ENCODE results near the gene NEAT1. TPM values are rescaled to one million over a fixed set of nuclear protein-coding genes. Genes with fewer than 3 reads are reported as not detected.

The NEAT1 gene
- total and polyA plus RNA-seq, 9 of the 15 experiments (the other 6 are each of a cell fraction or from before 2014, with no cell fraction given), result 20.1 to 389 (median 62.8) TPM

GRCh38 chr11:65380460-65381119 is 42.0 kb upstream of the NEAT1 start:
- FAIRE-seq (no peak), DNase-seq (ENCODE audit: extremely low read depth in 1 of 4, low spot score in 3 of 4) (no peak), ATAC-seq (no peak)
- intact Hi-C loops (cut with micrococcal nuclease) (no loop called here), in situ Hi-C loops (cut with MboI) (no loop called here)
- TF ChIP-seq EZH2 (IDR thresholded peaks at IDR 0.05; ENCODE audit: borderline replicate concordance, low read depth, low read length) (no peak), ZNF551 (CRISPR knock-in tag; IDR thresholded peaks at IDR 0.05) (no peak), TCF3 (CRISPR knock-in tag; IDR thresholded peaks at IDR 0.05) (no peak), CTCF (IDR thresholded peaks at IDR 0.05 in 2 of 3, conservative IDR thresholded peaks at IDR 0.05 in 1 of 3; ENCODE audit: insufficient read depth in 2 of 3, low read depth in 1 of 3, low read length in 3 of 3) (peak in 1 of 3 experiments; percentile 3; a peak in 1 of 6 replicates), RBFOX2 (IDR thresholded peaks at IDR 0.05; ENCODE audit: low read depth, low read length) (0 out of 2 replicates have a peak, but pooled peaks have one; percentile 23), ZKSCAN1 (IDR thresholded peaks at IDR 0.05; ENCODE audit: low read depth, low read length) (no peak), GTF2A2 (tag; IDR thresholded peaks at IDR 0.05) (no peak), NFXL1 (CRISPR knock-in tag; IDR thresholded peaks at IDR 0.05) (no peak)
- Histone ChIP-seq H3K9me3 (replicated peaks; ENCODE audit: control insufficient read depth, insufficient read depth, low read depth, low read length) (no peaks in the 10 kb centered on the region), H3K4me1 (replicated peaks in 1 of 2; ENCODE audit: control insufficient read depth in 2 of 2, insufficient read depth in 2 of 2, low read length in 2 of 2) (peaks cover 28 to 77% of the 10 kb centered on the region in 2 experiments), H2AFZ (ENCODE audit: low read depth, low read length) (no peak overlapping the region), H3K79me2 (ENCODE audit: control insufficient read depth, insufficient read depth, low read length) (no peaks in the 10 kb centered on the region), H3K27me3 (ENCODE audit: control insufficient read depth in 2 of 2, insufficient read depth in 2 of 2, low read length in 2 of 2) (no peaks in the 10 kb centered on the region), H3K36me3 (ENCODE audit: control insufficient read depth, insufficient read depth, low read length) (no peaks in the 10 kb centered on the region), H3K9me1 (ENCODE audit: control insufficient read depth, insufficient read depth, low read length) (no peaks in the 10 kb centered on the region), H3K27ac (ENCODE audit: extremely low read depth, low read depth, low read length) (no peak overlapping the region), H3K4me2 (ENCODE audit: insufficient read depth, low read length) (no peak overlapping the region), H4K20me1 (replicated peaks; ENCODE audit: control insufficient read depth, insufficient read depth, low read length) (no peaks in the 10 kb centered on the region; the same call in 1 of the 2 replicates), H3K4me3 (no peak overlapping the region), H3K9ac (ENCODE audit: insufficient read depth in 1 of 2, low read depth in 2 of 2, low read length in 2 of 2) (peak overlapping the region in 1 of 2 experiments; percentile 38; a peak in 2 of 4 replicates)
- POLR2A ChIA-PET, result interaction anchor here (0.7 to 16.2 kb wide), 8 partner anchors 10 to 122 kb away, joined by 3 to 253 read pairs (median 5); partner anchors contain the start of genes MALAT1 and NEAT1
- CTCF ChIA-PET (ENCODE audit: low intra/inter-chr PET ratio), result no interaction called here
- 84% methylated on average over 14 of the region's 16 CpGs for WGBS (ENCODE audit: insufficient coverage, low coverage, missing lambda C conversion rate)
- no TSS peak for BruUV-seq (replicated peaks)

Measured in K562 (cell line).